ENCODE results near the gene DDIT4.

Gene DDIT4

DNA sequence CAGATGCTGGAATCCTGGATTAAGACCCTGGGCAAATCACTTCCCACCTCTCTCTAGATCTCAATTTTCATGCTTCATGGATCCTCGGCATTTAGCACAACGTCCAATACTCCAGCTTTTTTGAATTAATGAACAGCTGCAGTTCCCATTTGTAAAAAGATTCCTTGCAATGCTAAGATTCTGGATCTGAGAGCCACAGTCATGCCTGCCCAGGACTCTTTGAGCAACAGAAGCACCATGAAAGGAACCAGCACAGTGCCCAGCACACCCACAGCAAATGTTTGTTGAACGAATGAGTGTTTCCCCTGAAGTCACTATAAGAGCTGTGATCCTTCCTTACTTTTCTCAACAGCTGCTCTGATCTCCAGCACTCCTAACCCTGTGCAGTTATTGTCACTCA is 20.8 kb upstream of the DDIT4 start:
- Histone ChIP-seq H3K27me3 (no peaks in the 10 kb centered on the region), H3K36me3 (no peaks in the 10 kb centered on the region), H3K9me3 (no peaks in the 10 kb centered on the region), H3K4me3 (ENCODE audit: low read depth in 1 of 2, low read length in 1 of 2) (no peak overlapping the region), H3K4me1 (ENCODE audit: control insufficient read depth in 1 of 2, insufficient read depth in 1 of 2, low read depth in 1 of 2, low read length in 1 of 2) (peaks cover 26 to 31% of the 10 kb centered on the region in 2 experiments), H3K27ac (no peak overlapping the region)
- TF ChIP-seq, protein P1, sequence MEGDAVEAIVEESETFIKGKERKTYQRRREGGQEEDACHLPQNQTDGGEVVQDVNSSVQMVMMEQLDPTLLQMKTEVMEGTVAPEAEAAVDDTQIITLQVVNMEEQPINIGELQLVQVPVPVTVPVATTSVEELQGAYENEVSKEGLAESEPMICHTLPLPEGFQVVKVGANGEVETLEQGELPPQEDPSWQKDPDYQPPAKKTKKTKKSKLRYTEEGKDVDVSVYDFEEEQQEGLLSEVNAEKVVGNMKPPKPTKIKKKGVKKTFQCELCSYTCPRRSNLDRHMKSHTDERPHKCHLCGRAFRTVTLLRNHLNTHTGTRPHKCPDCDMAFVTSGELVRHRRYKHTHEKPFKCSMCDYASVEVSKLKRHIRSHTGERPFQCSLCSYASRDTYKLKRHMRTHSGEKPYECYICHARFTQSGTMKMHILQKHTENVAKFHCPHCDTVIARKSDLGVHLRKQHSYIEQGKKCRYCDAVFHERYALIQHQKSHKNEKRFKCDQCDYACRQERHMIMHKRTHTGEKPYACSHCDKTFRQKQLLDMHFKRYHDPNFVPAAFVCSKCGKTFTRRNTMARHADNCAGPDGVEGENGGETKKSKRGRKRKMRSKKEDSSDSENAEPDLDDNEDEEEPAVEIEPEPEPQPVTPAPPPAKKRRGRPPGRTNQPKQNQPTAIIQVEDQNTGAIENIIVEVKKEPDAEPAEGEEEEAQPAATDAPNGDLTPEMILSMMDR (IDR thresholded peaks at IDR 0.05): no peak

DNA sequence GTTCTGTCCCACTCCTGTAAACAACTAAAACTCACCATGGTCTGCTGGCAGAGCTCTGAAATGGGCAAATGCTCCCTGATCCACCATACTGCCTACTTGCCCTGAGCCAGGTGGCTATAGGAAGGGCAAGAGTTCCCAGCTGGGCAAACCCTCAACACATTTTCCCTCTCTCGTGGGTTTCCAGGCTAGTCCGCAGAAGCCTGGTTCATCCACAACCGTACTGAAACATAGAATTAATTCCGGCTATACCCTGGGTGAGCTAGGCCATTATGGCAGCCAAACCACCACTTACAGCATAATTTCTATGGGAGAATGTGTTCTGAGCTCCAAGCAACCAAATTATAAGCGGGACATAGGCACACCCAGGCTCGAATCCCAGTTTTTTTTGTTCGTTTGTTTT is 20.1 kb upstream of the DDIT4 start:
- H3K27ac ChIP-seq: no peak overlapping the region
- peaks cover 22 to 25% of the 10 kb centered on the region in 2 experiments for H3K4me1 ChIP-seq (ENCODE audit: control insufficient read depth in 1 of 2, insufficient read depth in 1 of 2, low read depth in 1 of 2, low read length in 1 of 2)
- TF ChIP-seq, protein P1 (IDR thresholded peaks at IDR 0.05): no peak
- no peaks in the 10 kb centered on the region for H3K9me3 ChIP-seq
- no peaks in the 10 kb centered on the region for H3K27me3 ChIP-seq
- no peaks in the 10 kb centered on the region for H3K36me3 ChIP-seq
- no peak overlapping the region for H3K4me3 ChIP-seq (ENCODE audit: low read depth in 1 of 2, low read length in 1 of 2)

DNA sequence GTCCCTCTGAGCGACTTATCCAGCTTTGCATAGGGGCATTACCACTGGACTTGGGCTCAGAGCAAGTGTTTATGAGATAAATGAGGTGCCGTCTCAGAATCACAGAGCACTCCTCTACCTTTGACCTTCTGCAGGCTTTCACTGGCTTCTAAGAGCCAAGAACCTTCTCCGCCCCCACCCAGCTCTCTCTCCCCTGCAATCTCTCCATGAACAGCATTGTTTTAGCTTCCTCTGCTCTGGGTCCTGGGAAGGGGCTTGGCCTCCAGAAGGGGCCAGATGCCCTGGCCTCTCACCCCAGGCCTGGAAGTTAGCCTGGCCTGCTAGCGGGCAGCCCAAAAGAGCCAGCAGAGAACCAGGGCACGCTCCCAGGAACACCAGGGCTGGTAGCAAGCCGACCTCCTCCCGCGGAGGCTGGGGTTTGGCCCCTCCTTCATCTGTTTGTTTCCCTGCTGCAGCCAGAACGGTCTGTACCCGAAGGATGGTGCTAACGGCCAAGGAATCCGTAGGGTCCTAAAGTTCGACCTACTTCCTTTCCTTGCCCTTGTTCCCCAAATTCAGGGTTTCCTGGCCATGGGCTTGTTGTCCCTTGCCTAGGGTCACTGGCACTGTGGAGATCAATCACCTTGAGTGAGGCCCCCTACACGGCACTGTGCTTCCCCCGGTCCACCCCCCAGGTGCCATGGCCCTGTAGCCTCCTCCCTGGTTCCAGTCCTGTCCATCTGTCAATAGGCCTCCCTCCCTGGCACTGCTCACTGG is 18.7 kb upstream of the DDIT4 start:
- H3K27me3 ChIP-seq: no peaks in the 10 kb centered on the region
- no peaks in the 10 kb centered on the region for H3K36me3 ChIP-seq
- no peaks in the 10 kb centered on the region for H3K9me3 ChIP-seq
- no peak overlapping the region for H3K27ac ChIP-seq
- peaks cover 15 to 22% of the 10 kb centered on the region in 2 experiments for H3K4me1 ChIP-seq (ENCODE audit: control insufficient read depth in 1 of 2, insufficient read depth in 1 of 2, low read depth in 1 of 2, low read length in 1 of 2)
- peak overlapping the region in 1 of 2 experiments; percentile 30 for H3K4me3 ChIP-seq (ENCODE audit: low read depth in 1 of 2, low read length in 1 of 2)
- TF ChIP-seq, protein P1 (IDR thresholded peaks at IDR 0.05): no peak

DNA sequence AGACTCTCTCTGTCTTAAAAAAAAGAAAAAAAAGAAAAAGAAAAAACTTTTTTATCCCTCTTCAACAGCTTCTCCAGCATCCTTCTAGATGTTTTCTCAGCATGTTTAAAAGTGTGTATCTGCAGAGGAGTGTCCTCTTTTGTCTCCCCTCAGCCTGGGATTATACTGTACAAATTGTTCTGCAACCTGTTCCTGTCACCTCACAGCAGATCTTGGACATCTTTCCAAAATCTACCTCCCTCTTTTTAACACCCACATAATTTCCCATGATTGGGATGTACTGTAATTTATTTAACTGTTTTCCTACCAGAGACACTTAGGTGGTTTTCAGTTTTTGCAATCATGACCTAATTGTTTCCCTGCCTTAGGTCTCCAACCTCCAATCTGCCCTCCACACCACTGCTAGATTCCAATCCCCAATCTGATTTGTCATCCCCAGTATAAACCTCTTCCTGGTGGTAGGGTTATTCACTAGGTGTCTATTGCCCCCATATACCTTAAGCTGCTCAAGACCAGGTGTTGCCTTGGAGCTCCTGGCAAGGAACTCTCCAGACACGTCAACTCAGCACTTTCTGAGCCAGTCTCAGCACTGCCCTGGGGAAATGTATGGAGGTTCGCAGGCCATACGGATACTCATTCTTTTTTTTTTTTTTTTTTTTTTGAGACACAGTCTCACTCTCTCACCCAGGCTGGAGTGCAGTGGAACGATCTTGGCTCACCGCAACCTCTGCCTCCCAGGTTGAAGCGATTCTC is 17.6 kb upstream of the DDIT4 start:
- TF ChIP-seq, protein P1 (IDR thresholded peaks at IDR 0.05): no peak
- H3K4me3 ChIP-seq (ENCODE audit: low read depth in 1 of 2, low read length in 1 of 2): no peak overlapping the region
- H3K27me3 ChIP-seq: no peaks in the 10 kb centered on the region
- H3K27ac ChIP-seq: no peak overlapping the region
- H3K36me3 ChIP-seq: no peaks in the 10 kb centered on the region
- H3K9me3 ChIP-seq: no peaks in the 10 kb centered on the region
- peaks cover 25 to 32% of the 10 kb centered on the region in 2 experiments for H3K4me1 ChIP-seq (ENCODE audit: control insufficient read depth in 1 of 2, insufficient read depth in 1 of 2, low read depth in 1 of 2, low read length in 1 of 2)

DNA sequence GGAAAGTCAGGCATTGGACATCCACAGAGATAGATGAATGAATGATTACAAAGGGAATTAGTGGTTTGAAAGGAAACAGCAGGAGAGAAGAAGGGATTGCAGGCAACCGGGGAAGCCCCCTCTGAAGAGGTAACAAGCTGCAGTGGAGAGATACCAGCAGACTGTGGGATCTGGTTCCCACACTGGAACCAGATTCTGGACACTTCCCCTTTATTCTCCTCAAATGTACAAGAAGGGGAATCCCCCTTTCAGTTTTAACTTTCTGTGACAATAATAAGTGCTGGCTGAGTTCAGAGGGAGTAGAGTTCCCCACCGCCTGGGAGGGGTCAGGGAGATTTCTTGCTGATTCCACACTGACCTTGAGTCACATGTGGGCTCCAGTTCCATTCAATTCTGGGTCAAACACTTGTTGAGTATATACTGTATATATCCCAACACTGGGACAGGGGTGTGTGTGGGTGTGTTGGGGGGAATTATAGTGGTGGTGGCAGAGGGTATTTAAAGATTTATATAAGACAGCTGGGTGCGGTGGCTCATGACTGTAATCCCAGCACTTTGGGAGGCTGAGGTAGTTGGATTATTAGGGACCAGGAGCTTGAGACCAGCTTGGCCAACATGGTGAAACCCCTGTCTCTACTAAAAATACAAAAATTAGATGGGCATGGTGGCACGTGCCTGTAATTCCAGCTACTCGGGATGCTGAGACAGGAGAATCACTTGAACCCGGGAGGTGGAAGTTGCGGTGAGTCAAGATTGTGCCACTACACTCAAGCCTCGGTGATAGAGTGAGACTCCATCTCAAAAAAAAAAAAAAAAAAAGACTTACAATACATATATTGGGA is 16.5 kb upstream of the DDIT4 start:
- no peaks in the 10 kb centered on the region for H3K27me3 ChIP-seq
- TF ChIP-seq, protein P1 (IDR thresholded peaks at IDR 0.05): no peak
- H3K27ac ChIP-seq: no peak overlapping the region
- no peaks in the 10 kb centered on the region for H3K9me3 ChIP-seq
- no peak overlapping the region for H3K4me3 ChIP-seq (ENCODE audit: low read depth in 1 of 2, low read length in 1 of 2)
- H3K4me1 ChIP-seq (ENCODE audit: control insufficient read depth in 1 of 2, insufficient read depth in 1 of 2, low read depth in 1 of 2, low read length in 1 of 2): peaks cover 29 to 38% of the 10 kb centered on the region in 2 experiments
- no peaks in the 10 kb centered on the region for H3K36me3 ChIP-seq
